Keratinocyte (primary cell): ENCODE data around the gene TBC1D10B. TPM values are rescaled to one million over a fixed set of nuclear protein-coding genes. Genes with fewer than 3 reads are reported as not detected.
"Not testable (repeated sequence)": the region's sequence is repeated elsewhere in the genome, so short reads cannot be mapped to it uniquely, and the experiment has no call there.

ENCODE experiments used
- DNase-seq: peaks from one replicate; pipeline ENCODE4 v3.0.0-alpha.2; 2011; ENCODE audit warnings: low read depth, missing footprints, low spot score
- FAIRE-seq: peaks from 2 replicates; lab custom pipeline; 2011; peaks lifted over from hg19 to GRCh38; lab: Jason Lieb, UNC
- H2AFZ ChIP-seq: 2 replicates; pipeline ENCODE4 v1.6.0; 2012; ENCODE audit warnings: low read length, control low read depth, inconsistent platforms; ENCODE audit not compliant: control insufficient read depth
- H3K27ac ChIP-seq: 2 replicates; pipeline ENCODE4 v1.5.1; 2011; ENCODE audit warnings: low read length; ENCODE audit not compliant: control insufficient read depth, insufficient read depth
- H3K27me3 ChIP-seq: 3 replicates; pipeline ENCODE4 v1.6.0; 2011; ENCODE audit warnings: low read length; ENCODE audit not compliant: control insufficient read depth, insufficient read depth; ENCODE audit errors: extremely low read depth
- H3K36me3 ChIP-seq, 2 experiments: 2 replicates in 1 of 2; 3 replicates in 1 of 2; pipeline ENCODE4 v1.5.1; 2011; ENCODE audit warnings: low read length in 2 of 2, mild to moderate bottlenecking in 1 of 2; ENCODE audit not compliant: control insufficient read depth in 2 of 2, insufficient read depth in 2 of 2; ENCODE audit errors: extremely low read depth in 1 of 2
- H3K4me1 ChIP-seq: 3 replicates; pipeline ENCODE4 v1.5.1; 2011; ENCODE audit warnings: low read length; ENCODE audit not compliant: control insufficient read depth, insufficient read depth; ENCODE audit errors: extremely low read depth
- H3K4me2 ChIP-seq: 3 replicates; pipeline ENCODE4 v1.6.0; 2011; ENCODE audit warnings: low read depth, low read length; ENCODE audit not compliant: control insufficient read depth, insufficient read depth; ENCODE audit errors: extremely low read depth
- H3K4me3 ChIP-seq, 3 experiments: fragments of 200-600 bp in 1 of 3; sonication (generic) in 1 of 3; 2 replicates in 2 of 3; 3 replicates in 1 of 3; pipeline ENCODE4 v1.5.1; 2011 to 2016; ENCODE audit warnings: low read length in 3 of 3, mild to moderate bottlenecking in 3 of 3, control low read depth in 2 of 3, inconsistent platforms in 1 of 3, low read depth in 1 of 3, mixed read lengths in 1 of 3, mixed run types in 1 of 3, moderate library complexity in 1 of 3; ENCODE audit not compliant: control insufficient read depth in 2 of 3, insufficient read depth in 2 of 3; ENCODE audit errors: extremely low read depth in 1 of 3
- H3K79me2 ChIP-seq: 2 replicates; pipeline ENCODE4 v1.6.0; 2012; ENCODE audit warnings: low read length; ENCODE audit not compliant: control insufficient read depth, insufficient read depth
- H3K9ac ChIP-seq: 3 replicates; pipeline ENCODE4 v1.6.0; 2011; ENCODE audit warnings: low read length; ENCODE audit not compliant: control insufficient read depth, insufficient read depth; ENCODE audit errors: extremely low read depth
- H3K9me1 ChIP-seq: 3 replicates; pipeline ENCODE4 v1.6.0; 2011; ENCODE audit warnings: low read length; ENCODE audit not compliant: control insufficient read depth, insufficient read depth; ENCODE audit errors: extremely low read depth
- H3K9me3 ChIP-seq: 2 replicates; pipeline ENCODE4 v1.5.1; 2012; ENCODE audit warnings: low read depth, low read length; ENCODE audit not compliant: control insufficient read depth
- H4K20me1 ChIP-seq: 3 replicates; pipeline ENCODE4 v1.6.0; 2011; ENCODE audit warnings: low read length; ENCODE audit not compliant: control insufficient read depth, insufficient read depth; ENCODE audit errors: extremely low read depth
- EZH2 ChIP-seq: IDR thresholded peaks from one replicate; pipeline ENCODE4 v1.6.1; 2012; ENCODE audit warnings: inconsistent platforms, mild to moderate bottlenecking, low read length, moderate library complexity
- dilution Hi-C: fragments of 300-500 bp; cut with MboI; formaldehyde crosslinking; loops from one replicate; pipeline ENCODE4 v1.7.0; 2020; ENCODE audit warnings: low sequenced_read_pairs; ENCODE audit not compliant: extremely low pct_ligation_motif_present
- polyA plus RNA-seq, 5 experiments: library from polyadenylated mRNA; depleted of rRNA in 3 of 5; stranded (reverse) in 3 of 5; stranded (forward) in 1 of 5; unstranded in 1 of 5; fragments of >200 nt; gene quantifications; 1 replicate in 1 of 5; 2 replicates in 3 of 5; 3 replicates in 1 of 5; pipeline versions ENCODE4 v1.2.1 to v1.2.3, GENCODE V29; 2011 to 2012; ENCODE audit warnings: missing spikeins in 2 of 5, low read depth in 1 of 5, low replicate concordance in 1 of 5
- TF ChIP-seq, protein P1 (sequence below), 3 experiments: IDR thresholded peaks in 1 of 3; conservative IDR thresholded peaks in 1 of 3; optimal IDR thresholded peaks in 1 of 3; 2 replicates in 2 of 3; 3 replicates in 1 of 3; pipeline versions ENCODE3 to v1.5.1; 2011; ENCODE audit warnings: low read length in 3 of 3, mild to moderate bottlenecking in 3 of 3, moderate library complexity in 2 of 3, control low read depth in 1 of 3, inconsistent platforms in 1 of 3; ENCODE audit not compliant: insufficient read depth in 2 of 3; ENCODE audit errors: extremely low read depth in 1 of 3

The TBC1D10B gene
- polyA plus RNA-seq, 1 donor (not counting 4 experiments of a cell fraction or from before 2014, with no cell fraction given), result 8.6 TPM

DNA sequence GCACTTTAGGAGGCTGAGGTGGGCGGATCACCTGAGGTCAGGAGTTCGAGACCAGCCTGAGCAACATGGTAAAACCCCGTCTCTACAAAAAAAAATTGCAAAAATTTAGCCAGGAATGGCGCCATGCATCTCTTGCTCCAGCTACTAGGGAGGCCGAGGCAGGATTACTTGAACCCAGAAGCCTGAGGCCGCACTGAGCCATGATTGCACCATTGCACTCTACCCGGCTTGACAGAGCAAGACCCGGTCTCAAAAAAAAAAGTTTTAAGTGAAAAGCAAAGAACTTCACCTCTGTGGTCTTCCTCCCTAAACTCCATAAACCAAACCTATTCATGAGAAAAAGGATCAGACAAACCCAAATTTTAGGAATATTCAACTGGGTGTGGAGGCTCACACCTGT, 22.2 kb downstream of the TBC1D10B start:
- peaks cover 22 to 32% of the 10 kb centered on the region in 2 experiments for H3K36me3 ChIP-seq
- no peak overlapping the region for H3K27ac ChIP-seq
- no peak overlapping the region for H3K9ac ChIP-seq
- H3K27me3 ChIP-seq, result no peaks in the 10 kb centered on the region
- H2AFZ ChIP-seq, result no peak overlapping the region
- H4K20me1 ChIP-seq, result no peaks in the 10 kb centered on the region
- no peak for TF ChIP-seq EZH2
- TF ChIP-seq, protein P1, sequence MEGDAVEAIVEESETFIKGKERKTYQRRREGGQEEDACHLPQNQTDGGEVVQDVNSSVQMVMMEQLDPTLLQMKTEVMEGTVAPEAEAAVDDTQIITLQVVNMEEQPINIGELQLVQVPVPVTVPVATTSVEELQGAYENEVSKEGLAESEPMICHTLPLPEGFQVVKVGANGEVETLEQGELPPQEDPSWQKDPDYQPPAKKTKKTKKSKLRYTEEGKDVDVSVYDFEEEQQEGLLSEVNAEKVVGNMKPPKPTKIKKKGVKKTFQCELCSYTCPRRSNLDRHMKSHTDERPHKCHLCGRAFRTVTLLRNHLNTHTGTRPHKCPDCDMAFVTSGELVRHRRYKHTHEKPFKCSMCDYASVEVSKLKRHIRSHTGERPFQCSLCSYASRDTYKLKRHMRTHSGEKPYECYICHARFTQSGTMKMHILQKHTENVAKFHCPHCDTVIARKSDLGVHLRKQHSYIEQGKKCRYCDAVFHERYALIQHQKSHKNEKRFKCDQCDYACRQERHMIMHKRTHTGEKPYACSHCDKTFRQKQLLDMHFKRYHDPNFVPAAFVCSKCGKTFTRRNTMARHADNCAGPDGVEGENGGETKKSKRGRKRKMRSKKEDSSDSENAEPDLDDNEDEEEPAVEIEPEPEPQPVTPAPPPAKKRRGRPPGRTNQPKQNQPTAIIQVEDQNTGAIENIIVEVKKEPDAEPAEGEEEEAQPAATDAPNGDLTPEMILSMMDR (optimal IDR thresholded peaks at IDR 0.05 in 1 of 3, IDR thresholded peaks at IDR 0.05 in 1 of 3, conservative IDR thresholded peaks at IDR 0.05 in 1 of 3; ENCODE audit: extremely low read depth in 1 of 3, insufficient read depth in 2 of 3, low read length in 3 of 3), result no peak
- H3K4me1 ChIP-seq, result no peaks in the 10 kb centered on the region
- H3K79me2 ChIP-seq, result peaks cover 11% of the 10 kb centered on the region
- no peaks in the 10 kb centered on the region for H3K9me1 ChIP-seq
- H3K4me2 ChIP-seq, result no peak overlapping the region
- H3K9me3 ChIP-seq, result no peaks in the 10 kb centered on the region
- H3K4me3 ChIP-seq, result no peak overlapping the region
- dilution Hi-C loops, result no loop called here
- DNase-seq (no peak), FAIRE-seq (no peak)

DNA sequence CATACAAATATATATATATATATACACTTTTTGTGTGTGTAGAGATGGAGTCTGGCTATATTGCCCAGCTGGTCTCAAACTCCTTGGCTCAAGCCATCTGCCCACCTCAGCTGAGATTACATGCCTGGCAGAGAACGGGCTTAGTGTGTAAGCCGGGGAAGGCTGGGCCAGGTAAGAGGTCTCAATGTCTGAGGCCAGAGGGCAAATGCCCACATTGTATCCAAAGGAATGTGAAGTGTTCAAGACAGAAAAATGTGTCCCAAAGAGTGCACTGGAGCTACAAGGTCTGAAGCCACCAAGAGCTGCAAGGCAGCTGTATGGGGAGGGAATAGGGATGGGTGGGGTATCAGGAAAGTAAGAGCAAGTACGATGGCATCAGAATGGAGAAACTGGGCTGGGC, 24.0 kb downstream of the TBC1D10B start:
- Histone ChIP-seq H3K79me2 (peaks cover under 1% of the 10 kb centered on the region), H3K9ac (no peak overlapping the region), H3K36me3 (peaks cover 8 to 14% of the 10 kb centered on the region in 2 experiments), H3K27me3 (no peaks in the 10 kb centered on the region), H3K9me1 (no peaks in the 10 kb centered on the region), H3K9me3 (no peaks in the 10 kb centered on the region), H3K4me1 (no peaks in the 10 kb centered on the region), H3K4me2 (no peak overlapping the region), H3K4me3 (no peak overlapping the region), H4K20me1 (no peaks in the 10 kb centered on the region), H2AFZ (no peak overlapping the region), H3K27ac (no peak overlapping the region)
- no peak for TF ChIP-seq EZH2
- TF ChIP-seq, protein P1 (optimal IDR thresholded peaks at IDR 0.05 in 1 of 3, IDR thresholded peaks at IDR 0.05 in 1 of 3, conservative IDR thresholded peaks at IDR 0.05 in 1 of 3; ENCODE audit: extremely low read depth in 1 of 3, insufficient read depth in 2 of 3, low read length in 3 of 3), result no peak
- DNase-seq (no peak), FAIRE-seq (no peak)
- dilution Hi-C loops, result no loop called here

DNA sequence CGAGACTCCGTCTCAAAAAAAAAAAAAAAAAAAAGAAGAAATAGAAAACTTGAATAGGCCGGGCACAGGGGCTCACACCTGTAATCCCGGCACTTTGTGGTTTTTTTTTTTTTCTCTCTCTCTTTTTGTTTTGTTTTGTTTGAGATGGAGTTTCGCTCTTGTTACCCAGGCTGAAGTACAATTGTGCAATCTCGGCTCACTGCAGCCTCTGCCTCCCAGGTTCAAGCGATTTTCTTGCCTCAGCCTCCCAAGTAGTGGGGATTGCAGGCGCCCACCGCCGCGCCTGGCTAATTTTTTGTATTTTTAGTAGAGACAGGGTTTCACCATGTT, 26.8 kb downstream of the TBC1D10B start:
- H3K9me1 ChIP-seq, H3K9ac ChIP-seq, H3K36me3 ChIP-seq, H3K27ac ChIP-seq, FAIRE-seq, H3K79me2 ChIP-seq, H3K4me2 ChIP-seq, H4K20me1 ChIP-seq, DNase-seq, H3K4me1 ChIP-seq, H2AFZ ChIP-seq, dilution Hi-C loops, H3K9me3 ChIP-seq, H3K4me3 ChIP-seq, H3K27me3 ChIP-seq: not testable (repeated sequence)
